GM13976 (cell line): ENCODE measurements around the gene TARDBP.

Experiments used
- DNase-seq: peaks from one replicate; pipeline ENCODE4 v3.0.0; 2012; ENCODE audit warnings: low spot score
- in situ Hi-C: fragments of 300-500 bp; cut with MboI; formaldehyde crosslinking; loops from one replicate; pipeline ENCODE4 v1.12.0; 2022; ENCODE audit warnings: low sequenced_read_pairs, mixed read lengths, inconsistent platforms; ENCODE audit not compliant: unreplicated experiment
- TF ChIP-seq, protein P1 (sequence below): IDR thresholded peaks from 2 replicates; pipeline ENCODE4 v1.5.1; 2012; ENCODE audit warnings: borderline replicate concordance, mild to moderate bottlenecking; ENCODE audit not compliant: insufficient read depth; ENCODE audit errors: extremely low read depth, missing control alignments, control extremely low read depth

Gene TARDBP

DNA sequence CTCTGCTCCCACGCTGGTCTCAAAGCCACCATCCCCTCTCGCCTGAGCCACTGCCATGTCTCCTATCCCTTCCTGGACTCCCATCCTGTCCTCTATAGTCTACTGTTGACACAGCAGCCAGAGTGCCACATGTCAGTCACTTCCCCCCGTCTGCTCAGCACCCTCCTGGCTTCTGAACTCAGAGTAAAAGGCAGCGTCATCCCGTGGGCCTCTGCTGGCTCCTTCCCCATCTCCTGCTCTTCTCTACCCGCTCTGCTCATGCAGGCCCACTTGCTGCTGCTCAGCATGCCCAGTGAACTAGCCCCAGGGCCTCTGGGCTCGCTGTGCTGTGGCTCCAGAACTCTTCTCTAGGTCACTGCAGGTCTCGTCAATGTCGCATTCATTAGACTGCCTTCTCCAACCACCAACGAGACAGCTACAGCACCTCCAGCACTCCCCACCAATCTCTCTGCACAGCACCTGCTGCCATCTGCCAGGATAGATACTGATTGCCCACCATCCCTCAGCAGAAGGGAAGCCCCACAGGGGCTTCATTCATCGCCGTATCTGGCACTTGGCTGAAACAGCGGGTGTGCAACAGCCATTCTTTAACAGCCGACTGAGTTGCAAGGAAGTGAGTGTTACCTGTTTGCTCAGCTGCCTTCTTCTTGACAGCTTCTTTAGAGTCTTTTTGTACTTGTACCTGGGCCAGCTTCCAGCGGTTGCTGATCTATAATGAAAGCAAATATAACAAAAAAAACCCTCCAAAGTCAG lies 59.2 kb downstream of the TARDBP start:
- in situ Hi-C loops = loop anchor here (25.0 kb wide), 1 partner anchor 566 kb away; no protein-coding TSS in a partner anchor
- peak; percentile 11 for DNase-seq
- TF ChIP-seq, protein P1, sequence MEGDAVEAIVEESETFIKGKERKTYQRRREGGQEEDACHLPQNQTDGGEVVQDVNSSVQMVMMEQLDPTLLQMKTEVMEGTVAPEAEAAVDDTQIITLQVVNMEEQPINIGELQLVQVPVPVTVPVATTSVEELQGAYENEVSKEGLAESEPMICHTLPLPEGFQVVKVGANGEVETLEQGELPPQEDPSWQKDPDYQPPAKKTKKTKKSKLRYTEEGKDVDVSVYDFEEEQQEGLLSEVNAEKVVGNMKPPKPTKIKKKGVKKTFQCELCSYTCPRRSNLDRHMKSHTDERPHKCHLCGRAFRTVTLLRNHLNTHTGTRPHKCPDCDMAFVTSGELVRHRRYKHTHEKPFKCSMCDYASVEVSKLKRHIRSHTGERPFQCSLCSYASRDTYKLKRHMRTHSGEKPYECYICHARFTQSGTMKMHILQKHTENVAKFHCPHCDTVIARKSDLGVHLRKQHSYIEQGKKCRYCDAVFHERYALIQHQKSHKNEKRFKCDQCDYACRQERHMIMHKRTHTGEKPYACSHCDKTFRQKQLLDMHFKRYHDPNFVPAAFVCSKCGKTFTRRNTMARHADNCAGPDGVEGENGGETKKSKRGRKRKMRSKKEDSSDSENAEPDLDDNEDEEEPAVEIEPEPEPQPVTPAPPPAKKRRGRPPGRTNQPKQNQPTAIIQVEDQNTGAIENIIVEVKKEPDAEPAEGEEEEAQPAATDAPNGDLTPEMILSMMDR = no peak

DNA sequence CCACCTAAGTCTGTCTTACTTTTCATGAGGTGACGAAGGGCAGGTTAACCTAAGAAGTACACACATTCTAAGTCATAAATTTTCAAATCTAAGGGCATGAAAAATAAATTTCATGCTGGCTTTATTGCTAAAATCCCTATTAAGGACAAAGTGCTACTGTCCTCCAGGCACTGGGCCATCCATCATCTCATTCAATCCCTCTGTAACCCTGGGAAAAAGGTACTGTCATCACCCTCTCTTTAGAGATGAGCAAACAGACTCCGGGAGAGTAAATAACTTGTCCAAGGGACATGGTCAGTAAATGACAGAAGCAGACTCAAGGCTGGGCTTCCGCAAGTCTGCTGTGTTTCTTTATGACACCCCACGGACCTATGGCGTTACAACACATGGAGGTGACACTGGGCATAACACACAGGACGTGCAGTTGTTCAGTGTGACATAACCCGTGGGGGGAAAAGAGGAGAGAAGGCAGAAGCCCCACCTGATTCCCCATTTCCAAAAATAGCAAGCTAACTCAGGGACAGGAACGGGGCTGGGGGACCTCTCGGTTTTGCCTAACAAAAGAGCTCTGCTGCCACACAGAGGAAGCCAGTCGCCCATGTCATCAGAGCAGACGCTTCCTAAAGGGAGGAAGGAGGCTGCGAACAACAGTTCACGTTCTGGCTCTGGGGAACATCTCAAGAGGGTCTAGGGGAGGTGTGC lies 59.9 kb downstream of the TARDBP start:
- DNase-seq = peak; percentile 70
- TF ChIP-seq, protein P1 = peak; percentile 48
- in situ Hi-C loops = loop anchor here (25.0 kb wide), 1 partner anchor 565 kb away; no protein-coding TSS in a partner anchor

DNA sequence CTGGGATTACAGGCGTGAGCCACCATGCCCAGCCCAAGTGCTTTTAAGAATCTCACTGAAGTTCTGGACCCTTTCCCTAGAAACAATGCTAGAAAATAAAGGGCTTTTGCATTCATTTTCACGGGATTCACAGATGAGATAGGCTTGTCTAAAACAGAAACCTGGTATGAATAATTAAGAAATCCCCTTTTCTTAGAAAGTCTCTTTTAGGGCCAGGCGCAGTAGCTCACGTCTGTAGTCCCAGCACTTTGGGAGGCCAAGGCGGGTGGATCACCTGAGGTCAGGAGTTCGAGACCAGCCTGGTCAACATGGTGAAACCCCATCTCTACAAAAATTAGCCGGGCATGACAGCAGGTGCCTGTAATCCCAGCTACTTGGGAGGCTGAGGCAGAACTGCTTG lies 60.9 kb downstream of the TARDBP start:
- peak; percentile 69 for DNase-seq
- in situ Hi-C loops = loop anchor here (25.0 kb wide), 1 partner anchor 564 kb away; no protein-coding TSS in a partner anchor
